ENCODE data around the gene PUSL1. TPM values are rescaled to one million over a fixed set of nuclear protein-coding genes. Genes with fewer than 3 reads are reported as not detected.
A peak's percentile ranks its signal among the peaks of the same experiment; 100 is the strongest.

The PUSL1 gene
- total RNA-seq, 2 experiments from 2014 or later, result 31.3 to 57.1 TPM

GRCh38 chr1:1322952-1323351, 14.6 kb downstream of the PUSL1 start:
- Histone ChIP-seq H3K4me2 (ENCODE audit: low read length) (peak overlapping the region; percentile 66), H3K36me3 (ENCODE audit: insufficient read depth, low read length) (peaks cover 48% of the 10 kb centered on the region), H3K9me2 (ENCODE audit: insufficient read depth, low read length) (no peaks in the 10 kb centered on the region), H3K4me3 (ENCODE audit: low read depth, low read length, poor library complexity, severe bottlenecking) (no peak overlapping the region), H3K9me3 (ENCODE audit: low read length) (no peaks in the 10 kb centered on the region), H3K4me1 (ENCODE audit: insufficient read depth, low read length, poor library complexity, severe bottlenecking) (peaks cover 25% of the 10 kb centered on the region), H4K20me1 (ENCODE audit: insufficient read depth, low read length) (peaks cover 3% of the 10 kb centered on the region; the same call in 1 of the 2 replicates), H2AFZ (ENCODE audit: low read length) (no peak overlapping the region), H3K27ac (ENCODE audit: low read depth, low read length, poor library complexity, severe bottlenecking) (no peak overlapping the region), H3K79me2 (ENCODE audit: insufficient read depth, low read depth, low read length) (peaks cover 43% of the 10 kb centered on the region)
- BruUV-seq (replicated peaks), result no TSS peak
- ChIA-PET POLR2A (no interaction called here), CTCF (ENCODE audit: unreplicated experiment) (no interaction called here)
- no peak for DNase-seq (ENCODE audit: low spot score)
- no peak for TF ChIP-seq EZH2phosphoT487 (IDR thresholded peaks at IDR 0.05; ENCODE audit: borderline replicate concordance, low read depth, low read length)
- no peak for TF ChIP-seq CTCF (conservative IDR thresholded peaks at IDR 0.05; ENCODE audit: low read length)
- intact Hi-C loops (cut with micrococcal nuclease; ENCODE audit: unreplicated experiment), result no loop called here

DNA sequence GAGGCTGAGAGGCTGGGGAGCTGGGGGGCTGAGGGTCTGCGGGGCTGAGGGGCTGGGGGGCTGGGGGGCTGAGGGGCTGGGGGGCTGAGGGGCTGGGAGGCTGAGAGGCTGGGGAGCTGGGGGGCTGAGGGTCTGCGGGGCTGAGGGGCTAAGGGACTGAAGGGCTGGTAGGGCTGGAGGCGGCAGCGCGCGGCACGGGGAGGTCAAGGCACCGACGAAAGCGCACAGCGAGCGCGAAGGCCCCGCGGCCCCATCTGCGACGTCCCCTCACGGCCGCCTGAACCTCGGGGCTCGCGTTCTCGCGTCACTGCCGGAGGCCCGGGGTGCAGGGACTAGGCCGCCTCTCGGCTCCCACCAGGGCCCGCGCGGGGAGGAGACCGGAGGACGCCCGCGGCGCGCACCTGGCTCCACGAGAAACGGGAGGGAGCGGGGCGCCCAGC, 15.7 kb downstream of the PUSL1 start:
- intact Hi-C loops (cut with micrococcal nuclease; ENCODE audit: unreplicated experiment), result loop anchor here (2.0 kb wide), 2 partner anchors 15 to 51 kb away; partner anchors contain the start of genes AURKAIP1 and PUSL1
- peak overlapping the region; percentile 28 for H3K27ac ChIP-seq (ENCODE audit: low read depth, low read length, poor library complexity, severe bottlenecking)

More for the DNA sequence above, 15.7 kb downstream of the PUSL1 start:
- Histone ChIP-seq H3K4me3 (ENCODE audit: low read depth, low read length, poor library complexity, severe bottlenecking) (peak overlapping the region; percentile 84), H3K9me2 (ENCODE audit: insufficient read depth, low read length) (no peaks in the 10 kb centered on the region), H3K4me1 (ENCODE audit: insufficient read depth, low read length, poor library complexity, severe bottlenecking) (peaks cover 25% of the 10 kb centered on the region), H2AFZ (ENCODE audit: low read length) (no peak overlapping the region), H3K4me2 (ENCODE audit: low read length) (peak overlapping the region; percentile 60; the same call in 1 of the 2 replicates), H3K79me2 (ENCODE audit: insufficient read depth, low read depth, low read length) (peaks cover 43% of the 10 kb centered on the region), H4K20me1 (ENCODE audit: insufficient read depth, low read length) (peaks cover 3% of the 10 kb centered on the region; the same call in 1 of the 2 replicates), H3K36me3 (ENCODE audit: insufficient read depth, low read length) (peaks cover 47% of the 10 kb centered on the region), H3K9me3 (ENCODE audit: low read length) (no peaks in the 10 kb centered on the region)
- ChIA-PET CTCF (ENCODE audit: unreplicated experiment) (no interaction called here), POLR2A (no interaction called here)
- BruUV-seq (replicated peaks), result no TSS peak
- DNase-seq (ENCODE audit: low spot score), result no peak
- no peak for TF ChIP-seq EZH2phosphoT487 (IDR thresholded peaks at IDR 0.05; ENCODE audit: borderline replicate concordance, low read depth, low read length)
- no peak for TF ChIP-seq CTCF (conservative IDR thresholded peaks at IDR 0.05; ENCODE audit: low read length)
